SK-N-SH treated with all-trans-retinoic acid at 6 μM for 48 hours (cell line): Measurements from ENCODE around the gene DHX58.

Experiments used
- ARNTL ChIP-seq: fragments of 450-650 bp; formaldehyde crosslinking; IDR thresholded peaks from 2 replicates; pipeline ENCODE4 v1.5.0; 2020; ENCODE audit warnings: low read depth, mild to moderate bottlenecking, moderate library complexity, borderline replicate concordance
- BACH2 ChIP-seq: fragments of 250-450 bp; sonication (Bioruptor Pico); IDR thresholded peaks from 2 replicates; pipeline ENCODE4 v1.9.0; 2021; ENCODE audit warnings: mild to moderate bottlenecking, borderline replicate concordance
- CSDC2 ChIP-seq: fragments of 250-450 bp; sonication (Bioruptor Pico); IDR thresholded peaks from 2 replicates; pipeline ENCODE4 v1.5.0; 2020; ENCODE audit warnings: mild to moderate bottlenecking, moderate library complexity
- CSRNP3 ChIP-seq: fragments of 250-450 bp; sonication (Bioruptor Pico); IDR thresholded peaks from 2 replicates; pipeline ENCODE4 v1.5.1; 2021; ENCODE audit warnings: mild to moderate bottlenecking, moderate library complexity
- ESRRG ChIP-seq: fragments of 250-450 bp; sonication (Bioruptor Pico); IDR thresholded peaks from 2 replicates; pipeline ENCODE4 v1.6.1; 2021; ENCODE audit warnings: mild to moderate bottlenecking
- ISL1 ChIP-seq: fragments of 250-450 bp; sonication (Bioruptor Pico); IDR thresholded peaks from 2 replicates; pipeline ENCODE4 v2.1.2; 2022; ENCODE audit warnings: mild to moderate bottlenecking, moderate library complexity
- RARB ChIP-seq: fragments of 250-450 bp; sonication (Bioruptor Pico); IDR thresholded peaks from 2 replicates; pipeline ENCODE4 v1.8.0; 2021; ENCODE audit warnings: mild to moderate bottlenecking, moderate library complexity
- SNAI2 ChIP-seq: fragments of 250-450 bp; sonication (Bioruptor Pico); IDR thresholded peaks from 2 replicates; pipeline ENCODE4 v1.5.0; 2020; ENCODE audit warnings: mild to moderate bottlenecking, moderate library complexity
- TCF4 ChIP-seq: fragments of 250-450 bp; sonication (Bioruptor Pico); IDR thresholded peaks from 2 replicates; pipeline ENCODE4 v1.8.0; 2021; ENCODE audit warnings: mild to moderate bottlenecking, moderate library complexity, borderline replicate concordance
- TOX ChIP-seq: fragments of 250-450 bp; sonication (Bioruptor Pico); IDR thresholded peaks from 2 replicates; pipeline ENCODE4 v1.8.0; 2021; ENCODE audit warnings: mild to moderate bottlenecking, moderate library complexity, borderline replicate concordance
- ZFP30 ChIP-seq: fragments of 450-650 bp; formaldehyde crosslinking; IDR thresholded peaks from 2 replicates; pipeline ENCODE4 v1.5.0; 2022; ENCODE audit warnings: mild to moderate bottlenecking, moderate library complexity
- ZNF70 ChIP-seq: fragments of 450-650 bp; formaldehyde crosslinking; IDR thresholded peaks from 2 replicates; pipeline ENCODE4 v1.5.0; 2020; ENCODE audit warnings: mild to moderate bottlenecking, moderate library complexity
- TF ChIP-seq, protein P1 (sequence below): fragments of 250-450 bp; sonication (Bioruptor Pico); IDR thresholded peaks from 2 replicates; pipeline ENCODE4 v1.8.0; 2020; ENCODE audit warnings: mild to moderate bottlenecking, moderate library complexity, borderline replicate concordance
- TF ChIP-seq, protein P2 (sequence below): fragments of 250-450 bp; sonication (Bioruptor Pico); IDR thresholded peaks from 2 replicates; pipeline ENCODE4 v1.5.1; 2020; ENCODE audit warnings: low read depth, mild to moderate bottlenecking, moderate library complexity

- TF ChIP-seq RARB (no peak), ZNF70 (CRISPR knock-in tag) (no peak), ISL1 (CRISPR knock-in tag) (no peak), CSRNP3 (CRISPR knock-in tag) (no peak), TOX (CRISPR knock-in tag) (no peak), ZFP30 (CRISPR knock-in tag) (no peak), ESRRG (CRISPR knock-in tag) (no peak), SNAI2 (CRISPR knock-in tag) (no peak), ARNTL (CRISPR knock-in tag) (no peak), TCF4 (CRISPR knock-in tag) (no peak), CSDC2 (CRISPR knock-in tag) (no peak), BACH2 (CRISPR knock-in tag) (no peak)
- TF ChIP-seq, protein P1, sequence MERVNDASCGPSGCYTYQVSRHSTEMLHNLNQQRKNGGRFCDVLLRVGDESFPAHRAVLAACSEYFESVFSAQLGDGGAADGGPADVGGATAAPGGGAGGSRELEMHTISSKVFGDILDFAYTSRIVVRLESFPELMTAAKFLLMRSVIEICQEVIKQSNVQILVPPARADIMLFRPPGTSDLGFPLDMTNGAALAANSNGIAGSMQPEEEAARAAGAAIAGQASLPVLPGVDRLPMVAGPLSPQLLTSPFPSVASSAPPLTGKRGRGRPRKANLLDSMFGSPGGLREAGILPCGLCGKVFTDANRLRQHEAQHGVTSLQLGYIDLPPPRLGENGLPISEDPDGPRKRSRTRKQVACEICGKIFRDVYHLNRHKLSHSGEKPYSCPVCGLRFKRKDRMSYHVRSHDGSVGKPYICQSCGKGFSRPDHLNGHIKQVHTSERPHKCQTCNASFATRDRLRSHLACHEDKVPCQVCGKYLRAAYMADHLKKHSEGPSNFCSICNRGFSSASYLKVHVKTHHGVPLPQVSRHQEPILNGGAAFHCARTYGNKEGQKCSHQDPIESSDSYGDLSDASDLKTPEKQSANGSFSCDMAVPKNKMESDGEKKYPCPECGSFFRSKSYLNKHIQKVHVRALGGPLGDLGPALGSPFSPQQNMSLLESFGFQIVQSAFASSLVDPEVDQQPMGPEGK (CRISPR knock-in tag): no peak
- TF ChIP-seq, protein P2, sequence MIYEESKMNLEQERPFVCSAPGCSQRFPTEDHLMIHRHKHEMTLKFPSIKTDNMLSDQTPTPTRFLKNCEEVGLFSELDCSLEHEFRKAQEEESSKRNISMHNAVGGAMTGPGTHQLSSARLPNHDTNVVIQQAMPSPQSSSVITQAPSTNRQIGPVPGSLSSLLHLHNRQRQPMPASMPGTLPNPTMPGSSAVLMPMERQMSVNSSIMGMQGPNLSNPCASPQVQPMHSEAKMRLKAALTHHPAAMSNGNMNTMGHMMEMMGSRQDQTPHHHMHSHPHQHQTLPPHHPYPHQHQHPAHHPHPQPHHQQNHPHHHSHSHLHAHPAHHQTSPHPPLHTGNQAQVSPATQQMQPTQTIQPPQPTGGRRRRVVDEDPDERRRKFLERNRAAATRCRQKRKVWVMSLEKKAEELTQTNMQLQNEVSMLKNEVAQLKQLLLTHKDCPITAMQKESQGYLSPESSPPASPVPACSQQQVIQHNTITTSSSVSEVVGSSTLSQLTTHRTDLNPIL (CRISPR knock-in tag): no peak
Measured at GRCh38 chr17:42052346-42052877, 60.1 kb downstream of the DHX58 start.
